GOT3 (cell line): ENCODE results near the gene DENND4B.
A peak's percentile ranks its signal among the peaks of the same experiment; 100 is the strongest.
"Not testable (repeated sequence)": the region's sequence is repeated elsewhere in the genome, so short reads cannot be mapped to it uniquely, and the experiment has no call there.

ENCODE experiments used
- DNase-seq: peaks from one replicate; lab custom pipeline; 2025; ENCODE audit warnings: mixed read lengths; lab: John Stamatoyannopoulos, UW

DENND4B gene

GRCh38 chr1:153928791-153929341 lies 17.7 kb downstream of the DENND4B start:
- DNase-seq: no peak

GRCh38 chr1:153928245-153928644 lies 18.3 kb downstream of the DENND4B start:
- DNase-seq: no peak

DNA sequence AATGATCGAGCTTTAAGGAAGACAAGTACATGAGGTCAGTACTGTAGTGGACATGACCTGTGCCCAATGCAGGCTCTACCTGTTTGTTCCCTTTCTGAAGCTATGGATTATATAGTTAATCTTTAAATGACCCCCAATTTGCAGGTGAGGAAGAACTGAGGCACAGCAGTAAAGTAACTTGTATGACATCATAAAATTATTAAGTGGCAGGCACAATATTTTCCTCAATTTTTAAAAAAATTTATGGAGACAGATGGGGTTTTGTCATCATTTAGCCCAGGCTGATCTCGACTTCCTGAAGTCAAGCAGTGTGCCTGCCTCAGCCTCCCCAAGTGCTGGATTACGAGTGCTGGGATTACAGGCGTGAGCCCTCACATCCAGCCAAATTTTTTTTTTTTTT lies 20.1 kb downstream of the DENND4B start:
- DNase-seq: no peak

DNA sequence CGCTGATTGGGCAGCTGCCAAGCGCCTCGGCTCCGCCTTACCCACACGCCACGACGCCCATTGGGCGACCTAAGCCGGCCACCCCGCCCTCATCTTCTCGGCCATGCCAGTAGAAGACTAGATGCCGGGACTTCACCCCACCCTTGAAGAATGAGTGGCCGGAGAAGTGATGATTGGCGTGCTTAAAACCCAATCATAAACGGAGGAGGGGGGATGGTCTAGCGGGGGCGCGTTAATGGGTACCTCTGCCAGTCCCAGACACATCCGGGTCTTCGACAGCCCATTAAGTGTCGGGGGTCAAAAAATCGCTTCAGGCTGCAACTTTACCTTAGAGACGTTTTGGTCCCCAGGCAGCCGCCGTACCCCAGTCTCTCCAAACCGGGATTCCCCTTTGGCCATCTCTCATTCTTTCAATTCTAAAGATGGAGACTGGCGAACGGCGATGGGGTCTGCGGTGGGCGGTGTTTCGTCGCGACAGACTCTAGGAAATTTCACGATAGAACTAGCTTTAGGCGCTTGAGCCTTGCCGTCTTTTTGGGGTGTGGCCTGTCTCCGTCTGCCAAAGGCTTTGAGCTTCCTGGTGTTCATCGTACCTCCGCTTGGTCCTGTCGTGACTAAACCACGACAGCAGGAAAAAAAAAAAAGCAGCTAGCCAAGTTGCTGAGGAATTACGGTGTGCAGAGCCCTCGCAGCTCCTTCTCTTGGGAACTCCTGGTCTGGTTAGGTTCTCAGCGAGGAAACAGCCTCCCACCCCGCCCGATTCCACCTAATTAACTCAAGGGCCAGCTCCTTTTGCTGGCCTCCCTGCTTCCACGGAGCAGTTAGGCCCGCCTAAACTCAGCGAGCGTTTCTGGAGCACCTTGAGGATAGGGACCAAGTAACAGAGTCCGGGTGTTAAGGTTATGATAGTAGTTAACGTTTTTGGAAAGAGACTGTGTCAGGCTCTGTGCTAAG lies 23.3 kb downstream of the DENND4B start, which contains the start of gene GATAD2B:
Gene GATAD2B, minus strand, starts transcription at position 1 of the 954 bp plus-strand sequence. CDS start 94,625 bp downstream, outside the sequence.
- peak; percentile 95 for DNase-seq

- no peak for DNase-seq
Measured at GRCh38 chr1:153922076-153922971, 24.2 kb downstream of the DENND4B start.

GRCh38 chr1:153921803-153922075 lies 24.8 kb downstream of the DENND4B start:
- DNase-seq: no peak

- DNase-seq: no peak
Measured at GRCh38 chr1:153921080-153921802, 25.3 kb downstream of the DENND4B start.

- DNase-seq: no peak
Measured at GRCh38 chr1:153919876-153920852, 26.4 kb downstream of the DENND4B start.

- no peak for DNase-seq
Measured at GRCh38 chr1:153916297-153916696, 30.2 kb downstream of the DENND4B start.

- DNase-seq: no peak
Measured at GRCh38 chr1:153912349-153912748, 34.2 kb downstream of the DENND4B start.

GRCh38 chr1:153910560-153910959 lies 36.0 kb downstream of the DENND4B start:
- not testable (repeated sequence) for DNase-seq

DNA sequence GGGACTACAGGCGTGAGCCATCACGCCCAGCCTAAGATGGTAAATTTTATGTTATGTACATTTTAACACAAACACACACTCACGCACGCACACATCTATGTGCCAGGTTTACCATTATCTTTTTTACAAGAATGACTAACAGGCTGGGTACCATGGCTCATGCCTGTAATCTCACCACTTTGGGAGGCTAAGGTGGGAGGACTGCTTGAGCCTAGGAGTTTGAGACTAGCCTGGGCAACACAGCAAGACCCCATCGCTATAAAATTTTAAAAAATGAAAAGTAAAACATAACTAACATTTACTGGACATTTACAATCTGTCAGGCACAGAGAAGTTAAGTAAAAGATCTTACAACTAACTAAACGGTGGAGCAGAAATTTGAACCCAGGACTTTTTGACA lies 38.4 kb downstream of the DENND4B start:
- no peak for DNase-seq

DNA sequence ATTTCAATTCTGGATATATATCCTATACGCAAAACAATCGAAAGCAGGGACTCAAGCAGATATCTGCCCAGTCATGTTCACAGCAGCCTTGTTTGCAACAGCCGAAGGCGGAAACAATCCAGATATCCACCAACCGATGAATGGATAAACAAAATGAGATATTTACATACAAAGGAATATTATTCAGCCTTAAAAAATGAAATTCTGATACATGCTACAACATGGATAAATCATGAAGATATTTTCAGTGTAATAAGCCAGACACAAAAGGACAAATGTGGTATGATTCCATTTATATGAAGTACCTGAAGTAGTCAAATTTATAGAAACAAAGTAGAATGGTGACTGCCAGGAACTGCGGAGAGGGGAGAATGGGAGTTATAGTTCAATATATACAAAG lies 39.4 kb downstream of the DENND4B start:
- no peak for DNase-seq

DNA sequence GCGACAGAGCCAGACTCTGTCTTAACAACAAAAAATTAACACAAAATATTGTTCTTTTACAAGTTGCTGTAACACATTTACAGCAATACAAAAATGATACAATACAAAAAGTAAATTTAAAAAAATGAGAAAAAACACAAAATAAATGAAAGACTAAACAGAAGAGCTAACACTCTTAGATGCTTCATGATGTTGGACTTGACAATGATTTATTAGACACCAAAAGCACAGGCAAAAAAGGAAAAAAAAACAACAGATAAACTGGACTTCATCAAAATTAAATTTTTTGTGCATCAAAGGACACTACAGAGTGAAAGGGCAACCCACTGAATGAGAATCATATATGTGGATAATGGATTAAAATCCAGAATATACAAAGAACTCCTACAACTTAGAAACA lies 40.1 kb downstream of the DENND4B start:
- DNase-seq: no peak

DNA sequence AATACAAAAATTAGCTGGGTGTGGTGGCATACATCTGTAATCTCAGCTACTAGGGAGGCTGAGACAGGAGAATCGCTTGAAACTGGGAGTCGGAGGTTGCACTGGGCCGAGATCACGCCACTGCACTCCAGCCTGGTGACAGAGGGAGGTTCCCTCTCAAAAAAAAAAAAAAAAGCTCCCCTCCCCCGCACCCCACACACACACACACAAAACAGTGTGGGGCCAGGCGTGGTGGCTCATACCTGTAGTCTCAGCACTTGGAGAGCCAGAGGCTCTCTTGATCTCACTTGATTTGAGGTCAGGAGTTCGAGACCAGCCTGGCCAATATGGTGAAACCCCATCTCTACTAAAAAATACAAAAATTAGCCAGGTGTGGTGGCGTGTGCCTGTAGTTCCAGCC lies 40.6 kb downstream of the DENND4B start:
- DNase-seq: not testable (repeated sequence)

- DNase-seq: no peak
Measured at GRCh38 chr1:153903841-153904455, 42.6 kb downstream of the DENND4B start.

- DNase-seq: no peak
Measured at GRCh38 chr1:153899509-153899908, 47.0 kb downstream of the DENND4B start.

GRCh38 chr1:153895866-153896265 lies 50.7 kb downstream of the DENND4B start:
- DNase-seq: not testable (repeated sequence)

DNA sequence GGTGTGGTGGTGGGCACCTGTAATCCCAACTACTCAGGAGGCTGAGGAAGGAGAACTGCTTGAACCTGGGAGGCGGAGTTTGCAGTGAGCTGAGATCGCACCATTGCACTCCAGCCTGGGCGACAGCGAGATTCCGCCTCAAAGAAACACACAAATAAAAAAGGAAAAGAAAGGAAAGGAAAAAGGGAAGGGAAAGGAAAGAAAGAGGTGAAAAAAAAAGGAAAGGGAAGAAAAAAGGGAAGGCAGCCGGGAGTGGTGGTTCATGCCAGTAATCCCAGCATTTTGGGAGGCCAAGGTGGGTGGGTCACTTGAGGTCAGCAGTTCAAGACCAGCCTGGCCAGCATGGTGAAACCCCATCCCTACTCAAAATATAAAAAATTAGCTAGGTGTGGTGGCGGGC lies 55.5 kb downstream of the DENND4B start:
- not testable (repeated sequence) for DNase-seq

- DNase-seq: no peak
Measured at GRCh38 chr1:153888533-153888932, 58.0 kb downstream of the DENND4B start.
